ENCODE data around the gene ITGB2. TPM values are rescaled to one million over a fixed set of nuclear protein-coding genes. Genes with fewer than 3 reads are reported as not detected.
A peak's percentile ranks its signal among the peaks of the same experiment; 100 is the strongest.

The ITGB2 gene
- total RNA-seq, 1 donor from 2014 or later: 84.5 TPM

DNA sequence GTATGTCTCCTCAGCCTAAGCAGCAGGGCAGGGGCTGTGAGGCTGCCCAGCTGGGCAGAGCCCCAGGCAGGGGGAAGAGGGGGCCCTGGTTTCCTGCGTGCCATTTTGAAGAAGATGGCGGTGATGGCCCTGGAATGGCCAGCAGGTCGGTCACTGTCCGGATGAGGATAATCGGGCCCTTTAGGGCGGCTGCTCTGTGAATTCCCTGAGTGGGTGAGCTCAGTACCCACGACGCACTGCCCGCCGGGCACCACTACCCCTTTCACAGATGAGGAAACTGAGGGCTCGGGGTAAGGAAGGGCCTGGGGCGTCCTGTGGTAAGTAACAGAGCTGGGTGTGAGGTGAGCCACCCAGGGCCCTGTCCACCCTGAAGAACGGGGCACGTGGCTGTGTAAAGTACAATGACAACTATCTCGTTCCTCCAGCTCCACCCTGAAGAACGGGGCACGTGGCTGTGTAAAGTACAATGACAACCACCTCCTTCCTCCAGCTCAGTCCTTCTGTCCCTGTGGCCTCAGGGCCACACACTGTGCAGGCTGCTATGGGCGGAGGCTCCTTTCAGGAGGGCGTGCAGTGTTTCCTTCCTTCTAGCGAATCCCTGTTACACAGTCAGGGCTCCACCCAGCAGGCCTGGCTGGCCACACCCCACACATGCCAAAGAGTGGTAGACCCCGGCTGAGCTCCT lies 23.2 kb downstream of the ITGB2 start:
- DNase-seq (ENCODE audit: low spot score): peak; percentile 38

DNA sequence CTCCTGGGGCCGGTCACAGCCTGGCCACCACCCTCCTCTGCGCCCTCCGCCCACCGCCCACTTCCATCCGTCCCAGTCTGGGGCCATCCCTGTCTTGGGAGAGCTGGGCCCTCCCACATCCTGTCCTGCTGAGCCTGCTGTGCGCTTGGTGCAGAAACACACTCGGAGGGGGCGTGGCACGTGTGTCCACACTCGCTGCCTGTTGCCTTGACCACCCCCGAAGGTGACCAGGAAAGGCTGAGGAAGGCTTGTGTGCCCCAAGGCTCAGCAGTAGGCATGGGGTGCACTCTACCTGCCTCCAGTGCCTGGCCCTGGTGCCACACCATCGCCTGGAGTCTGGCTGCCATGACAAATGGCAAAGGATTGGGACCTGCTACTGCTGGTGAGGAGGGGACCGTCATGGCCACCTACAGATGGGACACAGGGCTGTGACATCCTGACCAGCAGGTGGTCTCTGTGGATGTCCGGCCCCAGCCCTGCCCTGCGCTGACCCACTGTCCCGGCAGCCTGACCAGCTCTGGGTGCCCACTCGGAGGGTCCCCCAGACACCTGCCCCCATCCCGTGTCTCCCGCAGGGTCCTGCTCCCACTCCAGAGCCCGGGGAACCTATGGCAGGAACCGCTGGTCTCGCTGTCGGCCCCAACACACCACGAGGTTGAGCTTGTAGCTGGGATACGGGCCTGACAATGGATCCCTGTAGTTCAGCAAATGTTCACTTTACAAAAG lies 24.0 kb downstream of the ITGB2 start:
- no peak for DNase-seq (ENCODE audit: low spot score)

GRCh38 chr21:44895859-44896258 lies 24.8 kb downstream of the ITGB2 start:
- DNase-seq (ENCODE audit: low spot score): no peak

DNA sequence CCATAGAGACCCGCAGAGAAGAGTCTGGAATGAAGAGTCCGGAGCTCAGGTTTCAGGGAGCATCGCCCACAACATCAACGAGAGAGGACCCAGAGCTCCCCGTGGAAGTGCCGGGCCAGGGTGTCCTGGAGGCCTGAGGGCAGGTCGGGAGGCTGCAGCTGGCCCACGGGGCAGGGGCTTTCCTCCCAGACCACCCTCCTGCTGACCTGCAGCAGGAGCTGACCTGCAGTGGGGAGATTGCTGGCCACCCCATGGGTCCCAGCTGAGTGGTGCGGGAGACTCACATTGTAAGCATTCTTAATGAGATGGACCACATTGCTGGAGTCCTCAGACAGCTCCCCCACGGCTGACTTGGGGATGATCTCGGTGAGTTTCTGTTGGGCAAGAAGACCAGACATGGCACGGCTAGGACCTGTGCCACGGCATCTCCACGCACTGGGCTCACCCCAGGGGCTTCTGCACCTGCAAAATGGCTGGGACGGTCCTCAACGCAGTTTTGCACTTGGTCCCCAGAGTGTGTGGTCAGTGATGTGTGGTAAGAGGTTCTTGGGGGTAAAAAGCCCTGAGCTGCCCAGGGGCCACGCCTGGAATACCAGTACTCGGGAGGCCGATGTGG lies 25.9 kb downstream of the ITGB2 start:
- no peak for DNase-seq (ENCODE audit: low spot score)

DNA sequence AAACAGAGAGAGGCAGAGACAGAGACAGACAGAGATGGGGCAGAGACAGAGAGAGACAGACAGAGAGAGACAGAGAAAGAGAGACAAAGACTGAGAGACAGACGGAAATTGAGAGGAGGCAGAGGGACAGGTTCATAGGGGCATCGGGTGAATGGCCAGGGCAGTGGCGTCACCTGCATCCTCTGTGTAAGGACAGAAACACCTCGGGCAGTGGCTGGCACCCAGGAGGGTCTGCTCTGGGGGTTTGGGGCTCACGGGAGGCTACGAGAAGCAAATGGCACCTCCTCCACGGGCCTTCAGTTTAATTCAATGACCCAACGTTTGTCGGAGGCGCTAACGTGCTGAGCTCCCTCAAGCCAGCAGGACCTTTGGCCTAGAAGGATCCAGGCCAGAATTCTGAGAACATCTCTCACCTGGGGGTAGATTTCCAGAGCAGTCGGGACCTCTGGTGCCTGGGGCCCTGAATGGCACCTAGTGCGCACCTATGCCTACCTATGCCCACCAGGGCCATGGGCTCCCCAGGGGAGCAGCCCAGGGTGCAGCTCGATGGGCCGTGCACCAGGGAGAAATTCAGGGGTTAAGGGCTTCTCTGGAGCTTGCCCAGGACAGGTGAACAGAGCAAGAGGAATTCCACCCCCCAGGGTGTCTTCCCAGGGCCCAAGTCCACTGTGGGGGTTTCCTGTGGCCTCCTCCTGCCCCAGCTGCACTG lies 26.6 kb downstream of the ITGB2 start:
- no peak for DNase-seq (ENCODE audit: low spot score)

GRCh38 chr21:44893278-44893556 lies 27.5 kb downstream of the ITGB2 start:
- no peak for DNase-seq (ENCODE audit: low spot score)

DNA sequence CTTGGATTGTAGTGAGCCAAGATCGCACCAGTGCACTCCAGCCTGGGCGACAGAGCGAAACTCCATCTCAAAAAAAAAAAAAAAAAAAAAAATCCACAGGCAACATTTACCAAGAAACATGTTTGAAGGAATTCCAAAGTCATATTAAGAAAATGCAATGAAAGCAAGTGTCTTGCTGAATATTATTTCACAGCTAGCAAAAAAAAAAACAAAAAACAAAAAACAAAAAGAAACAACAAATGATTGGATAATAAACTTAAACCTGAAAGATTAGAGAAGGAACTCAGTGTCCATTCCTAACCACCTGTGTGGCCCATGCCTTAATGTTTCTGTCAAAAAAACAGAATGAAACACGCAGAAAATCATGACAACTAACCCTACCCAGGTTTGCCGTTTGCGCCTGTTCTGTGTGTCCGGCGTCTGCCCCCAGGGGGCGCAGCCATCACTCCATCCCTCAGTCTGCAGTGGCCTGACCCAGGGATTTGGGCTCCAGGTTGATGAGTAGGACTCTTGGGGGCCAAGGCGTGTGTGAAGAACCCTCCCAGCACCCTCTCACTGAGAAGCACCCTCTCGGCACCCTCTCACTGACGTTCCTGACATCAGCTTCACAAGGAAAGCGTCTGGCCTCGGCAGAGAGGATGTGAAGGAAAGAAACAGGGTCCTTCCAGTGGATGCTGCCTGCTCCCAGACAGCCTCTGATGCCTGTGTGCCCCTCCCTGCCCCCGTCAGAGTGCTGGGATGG lies 28.0 kb downstream of the ITGB2 start:
- no peak for DNase-seq (ENCODE audit: low spot score)

GRCh38 chr21:44892095-44892494 lies 28.6 kb downstream of the ITGB2 start:
- no peak for DNase-seq (ENCODE audit: low spot score)

DNA sequence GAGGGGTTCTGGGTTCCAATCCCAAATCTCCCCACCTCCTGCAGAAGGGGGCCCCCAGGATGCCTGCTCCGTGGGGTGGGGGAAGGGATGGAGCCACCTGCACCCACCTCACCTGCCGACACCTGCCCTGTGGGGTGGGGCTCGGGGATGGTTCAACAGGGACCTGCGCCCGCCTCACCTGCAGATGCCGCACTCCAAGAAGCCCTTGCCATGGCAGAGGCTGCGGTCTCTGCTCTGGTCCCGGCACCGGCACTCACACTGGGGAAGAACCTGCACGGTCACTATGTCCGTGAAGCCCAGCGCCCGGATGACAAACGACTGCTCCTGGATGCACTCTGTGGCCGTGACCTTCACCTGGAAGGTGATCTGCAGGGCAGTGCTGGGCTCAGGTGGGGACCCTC lies 29.1 kb downstream of the ITGB2 start:
- DNase-seq (ENCODE audit: low spot score): no peak

GRCh38 chr21:44890961-44891541 lies 29.6 kb downstream of the ITGB2 start:
- no peak for DNase-seq (ENCODE audit: low spot score)

- DNase-seq (ENCODE audit: low spot score): no peak
These were observed 30.3 kb downstream of the ITGB2 start for GRCh38 chr21:44890338-44890931.

- no peak for DNase-seq (ENCODE audit: low spot score)
These were observed 30.9 kb downstream of the ITGB2 start for GRCh38 chr21:44889625-44890337.

DNA sequence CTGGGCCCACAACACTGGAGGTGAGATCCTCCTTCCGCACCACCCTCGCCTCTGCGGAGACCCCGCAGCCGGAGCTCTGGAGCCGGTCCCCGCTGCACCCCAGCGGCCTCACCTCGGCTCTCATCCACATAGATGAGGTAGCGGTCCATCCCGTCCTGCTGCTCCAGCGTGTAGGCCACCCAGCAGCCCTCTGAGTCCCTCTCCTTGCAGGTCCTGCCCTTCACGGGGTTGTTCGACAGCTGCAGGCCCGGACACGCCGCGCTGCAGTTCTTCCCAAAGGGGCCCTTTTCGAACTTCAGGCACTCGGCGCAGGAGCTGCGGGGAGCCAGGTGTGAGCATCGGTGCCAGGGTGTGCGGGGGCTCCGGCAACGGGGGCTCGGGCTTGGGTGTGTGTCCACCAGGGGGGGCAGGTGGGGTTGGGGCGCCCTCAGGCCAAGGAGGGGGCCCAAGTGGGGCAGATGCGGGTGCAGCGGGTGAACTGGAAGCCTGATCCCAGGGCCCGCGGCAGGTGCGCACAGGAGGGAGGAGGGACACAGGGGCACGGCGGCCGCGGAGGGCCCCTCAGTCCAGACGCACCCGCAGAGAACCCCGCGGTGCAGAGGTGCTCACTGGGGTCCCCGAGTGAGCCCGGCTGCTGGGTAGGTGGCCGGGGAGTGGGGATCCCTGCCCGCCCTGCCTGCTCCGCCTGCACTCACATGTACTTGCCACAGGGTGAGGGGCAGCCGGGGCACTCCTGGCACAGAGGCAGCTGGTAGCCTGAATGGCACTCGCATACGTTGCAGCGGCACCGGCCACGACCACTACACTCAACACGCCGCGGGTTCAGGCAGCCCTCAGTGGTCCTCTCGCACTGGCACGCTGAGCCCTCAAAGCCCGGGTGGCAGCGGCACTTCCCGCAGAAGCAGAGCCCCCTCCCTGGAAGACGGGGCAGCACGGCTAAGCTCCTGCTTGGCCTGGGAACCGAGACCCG lies 31.8 kb downstream of the ITGB2 start:
- DNase-seq (ENCODE audit: low spot score): no peak

DNA sequence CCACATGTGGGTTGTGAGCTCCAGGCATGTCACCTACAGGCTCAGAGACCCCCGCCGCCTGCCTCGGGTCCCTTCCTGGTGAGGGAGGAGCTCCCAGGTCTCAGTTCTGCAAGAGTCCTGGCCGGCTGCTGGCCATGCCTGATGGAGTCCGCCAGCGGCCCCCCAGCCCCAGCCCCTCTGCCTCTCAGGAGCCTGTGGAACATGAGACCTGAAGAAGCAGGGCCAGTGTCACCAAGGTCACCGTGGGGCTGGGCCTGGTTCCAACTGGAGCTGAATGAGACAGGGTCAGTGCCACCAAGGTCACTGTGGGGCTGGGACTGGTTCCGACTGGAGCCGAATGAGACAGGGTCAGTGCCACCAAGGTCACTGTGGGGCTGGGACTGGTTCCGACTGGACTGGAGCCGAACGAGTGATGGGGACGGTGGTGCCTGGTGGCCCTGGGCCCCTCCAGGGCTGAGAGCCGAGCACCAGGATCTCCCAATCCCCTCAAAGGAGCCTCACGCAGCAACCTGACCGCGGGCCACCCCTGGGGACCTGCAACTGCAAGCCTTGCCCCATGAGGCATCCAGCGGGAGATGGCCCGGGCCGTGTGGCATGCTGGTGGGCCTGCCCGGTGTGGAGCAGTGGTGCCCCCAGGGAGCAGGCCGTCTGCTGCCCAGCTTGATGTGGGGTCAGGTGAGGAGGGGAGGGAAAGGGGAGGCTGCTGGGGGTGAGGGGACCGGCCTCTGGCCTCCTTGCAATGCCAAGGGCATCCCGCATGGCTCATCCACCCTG lies 32.7 kb downstream of the ITGB2 start:
- no peak for DNase-seq (ENCODE audit: low spot score)

- DNase-seq (ENCODE audit: low spot score): no peak
These were observed 33.4 kb downstream of the ITGB2 start for GRCh38 chr21:44887126-44887806.

GRCh38 chr21:44886113-44887075 lies 34.3 kb downstream of the ITGB2 start:
- DNase-seq (ENCODE audit: low spot score): no peak

DNA sequence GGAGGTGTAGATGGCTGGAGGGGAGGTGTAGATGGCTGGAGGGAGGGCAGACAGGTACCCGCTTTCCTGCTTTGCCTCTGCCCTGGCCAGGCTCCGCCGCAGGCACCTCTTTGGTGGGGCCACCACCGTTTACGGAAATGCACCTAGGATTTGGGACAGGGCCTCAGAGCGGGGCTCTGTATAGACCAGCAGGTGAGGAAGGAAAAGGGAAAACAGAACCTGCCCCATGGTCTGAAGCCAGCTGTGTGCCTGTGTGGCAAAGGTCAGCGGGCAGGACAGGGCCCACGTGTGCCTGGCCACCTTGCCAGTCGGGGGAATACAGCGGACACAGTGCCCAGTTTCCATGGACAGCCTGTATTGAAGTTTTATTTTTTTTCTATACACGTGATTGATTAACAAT lies 35.1 kb downstream of the ITGB2 start:
- DNase-seq (ENCODE audit: low spot score): no peak

All from mucosa of gallbladder (tissue), 1 donor.